Type B pancreatic cell (in vitro differentiated cells): Measurements from ENCODE around the gene ZNF439. TPM values are rescaled to one million over a fixed set of nuclear protein-coding genes. Genes with fewer than 3 reads are reported as not detected.
"Not testable (repeated sequence)": the region's sequence is repeated elsewhere in the genome, so short reads cannot be mapped to it uniquely, and the experiment has no call there.

Source experiments
- DNase-seq: peaks from one replicate; pipeline ENCODE4 v3.0.0; 2021; ENCODE audit warnings: mixed read lengths; ENCODE audit not compliant: unreplicated experiment; ENCODE audit errors: extremely low spot score
- H3K27ac Mint-ChIP-seq: 2 replicates; pipeline ENCODE4 v1.8.0; 2021; ENCODE audit warnings: mild to moderate bottlenecking, mixed read lengths
- H3K27me3 Mint-ChIP-seq: 2 replicates; pipeline ENCODE4 v1.8.0; 2021; ENCODE audit warnings: mixed read lengths
- H3K36me3 Mint-ChIP-seq: 2 replicates; pipeline ENCODE4 v1.8.0; 2021; ENCODE audit warnings: mixed read lengths
- H3K4me1 Mint-ChIP-seq: one replicate; pipeline ENCODE4 v1.8.0; 2021; ENCODE audit warnings: mixed read lengths; ENCODE audit not compliant: unreplicated experiment
- H3K4me3 Mint-ChIP-seq: 2 replicates; pipeline ENCODE4 v1.8.0; 2021; ENCODE audit warnings: mild to moderate bottlenecking, mixed read lengths
- H3K9me3 Mint-ChIP-seq: 2 replicates; pipeline ENCODE4 v1.8.0; 2021; ENCODE audit warnings: mixed read lengths
- total RNA-seq: library from RNA; stranded (reverse); gene quantifications from 2 replicates; pipeline ENCODE4 v1.2.1, GENCODE V29; 2021; ENCODE audit warnings: low replicate concordance
- TF ChIP-seq, protein P1 (sequence below): fragments of 200-600 bp; sonication (generic); conservative IDR thresholded peaks from 2 replicates; pipeline ENCODE4 v1.5.0; 2021; ENCODE audit warnings: antibody characterized with exemption, mild to moderate bottlenecking

ZNF439 gene
- total RNA-seq, 1 donor from 2014 or later, result 2.1 TPM

- TF ChIP-seq, protein P1, sequence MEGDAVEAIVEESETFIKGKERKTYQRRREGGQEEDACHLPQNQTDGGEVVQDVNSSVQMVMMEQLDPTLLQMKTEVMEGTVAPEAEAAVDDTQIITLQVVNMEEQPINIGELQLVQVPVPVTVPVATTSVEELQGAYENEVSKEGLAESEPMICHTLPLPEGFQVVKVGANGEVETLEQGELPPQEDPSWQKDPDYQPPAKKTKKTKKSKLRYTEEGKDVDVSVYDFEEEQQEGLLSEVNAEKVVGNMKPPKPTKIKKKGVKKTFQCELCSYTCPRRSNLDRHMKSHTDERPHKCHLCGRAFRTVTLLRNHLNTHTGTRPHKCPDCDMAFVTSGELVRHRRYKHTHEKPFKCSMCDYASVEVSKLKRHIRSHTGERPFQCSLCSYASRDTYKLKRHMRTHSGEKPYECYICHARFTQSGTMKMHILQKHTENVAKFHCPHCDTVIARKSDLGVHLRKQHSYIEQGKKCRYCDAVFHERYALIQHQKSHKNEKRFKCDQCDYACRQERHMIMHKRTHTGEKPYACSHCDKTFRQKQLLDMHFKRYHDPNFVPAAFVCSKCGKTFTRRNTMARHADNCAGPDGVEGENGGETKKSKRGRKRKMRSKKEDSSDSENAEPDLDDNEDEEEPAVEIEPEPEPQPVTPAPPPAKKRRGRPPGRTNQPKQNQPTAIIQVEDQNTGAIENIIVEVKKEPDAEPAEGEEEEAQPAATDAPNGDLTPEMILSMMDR, result no peak
- DNase-seq, result no peak
- Mint-ChIP-seq H3K36me3 (peaks cover 60% of the 10 kb centered on the region), H3K27me3 (no peaks in the 10 kb centered on the region), H3K4me1 (peaks cover 24% of the 10 kb centered on the region), H3K4me3 (no peak overlapping the region), H3K9me3 (peaks cover 16% of the 10 kb centered on the region), H3K27ac (no peak overlapping the region)
Measured at GRCh38 chr19:11890634-11891033, 42.1 kb downstream of the ZNF439 start.

GRCh38 chr19:11894851-11895250 is 46.3 kb downstream of the ZNF439 start:
- H3K36me3 Mint-ChIP-seq, result peaks cover 68% of the 10 kb centered on the region
- DNase-seq, result no peak
- H3K27ac Mint-ChIP-seq, result no peak overlapping the region
- peaks cover under 1% of the 10 kb centered on the region for H3K4me1 Mint-ChIP-seq
- TF ChIP-seq, protein P1, result no peak
- no peaks in the 10 kb centered on the region for H3K27me3 Mint-ChIP-seq
- H3K9me3 Mint-ChIP-seq, result peaks cover 22% of the 10 kb centered on the region
- no peak overlapping the region for H3K4me3 Mint-ChIP-seq

DNA sequence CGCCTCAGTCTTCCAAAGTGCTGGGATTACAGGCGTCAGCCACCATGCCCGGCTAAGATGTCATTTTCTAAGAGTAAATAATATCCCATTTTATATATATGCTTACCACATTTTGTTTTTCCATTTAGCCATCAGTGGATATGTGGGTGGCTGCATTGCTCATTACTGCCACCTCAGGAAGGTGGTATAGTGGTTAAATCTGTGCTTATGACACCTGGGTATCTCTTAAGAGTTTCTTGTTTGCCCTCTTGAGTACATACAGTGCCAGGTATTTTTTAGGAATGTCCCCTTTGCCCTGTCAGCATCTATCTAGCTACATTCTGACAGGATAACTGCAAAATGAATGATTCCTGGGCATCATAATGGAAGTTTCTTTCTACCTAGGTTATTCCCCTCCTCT is 53.7 kb downstream of the ZNF439 start:
- Mint-ChIP-seq H3K36me3 (peaks cover 72% of the 10 kb centered on the region), H3K4me3 (no peak overlapping the region), H3K9me3 (peaks cover 18% of the 10 kb centered on the region), H3K27me3 (no peaks in the 10 kb centered on the region), H3K27ac (no peak overlapping the region), H3K4me1 (no peaks in the 10 kb centered on the region)
- TF ChIP-seq, protein P1, result no peak
- no peak for DNase-seq

DNA sequence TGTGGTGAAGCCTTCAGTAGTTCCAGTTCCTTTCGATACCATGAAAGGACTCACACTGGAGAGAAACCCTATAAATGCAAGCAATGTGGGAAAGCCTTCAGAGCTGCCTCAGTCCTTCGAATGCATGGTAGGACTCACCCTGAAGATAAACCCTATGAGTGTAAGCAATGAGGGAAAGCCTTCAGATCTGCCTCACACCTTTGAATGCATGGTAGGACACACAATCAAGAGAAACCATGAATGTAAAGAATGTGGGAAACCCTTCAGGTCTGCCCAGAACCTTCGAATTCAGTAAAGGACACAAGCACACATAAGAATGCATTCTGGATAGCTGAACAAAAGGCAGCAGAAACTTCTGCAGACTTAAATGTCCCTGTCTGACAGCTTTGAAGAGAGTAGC is 57.4 kb downstream of the ZNF439 start:
- H3K4me1 Mint-ChIP-seq, result no peaks in the 10 kb centered on the region
- peaks cover 11% of the 10 kb centered on the region for H3K9me3 Mint-ChIP-seq
- DNase-seq, result no peak
- H3K27me3 Mint-ChIP-seq, result no peaks in the 10 kb centered on the region
- peaks cover 62% of the 10 kb centered on the region for H3K36me3 Mint-ChIP-seq
- H3K27ac Mint-ChIP-seq, result no peak overlapping the region
- no peak overlapping the region for H3K4me3 Mint-ChIP-seq
- TF ChIP-seq, protein P1, result no peak

GRCh38 chr19:11911937-11912336 is 63.4 kb downstream of the ZNF439 start:
- not testable (repeated sequence) for H3K27ac Mint-ChIP-seq, DNase-seq, H3K4me3 Mint-ChIP-seq, H3K9me3 Mint-ChIP-seq, H3K4me1 Mint-ChIP-seq, H3K27me3 Mint-ChIP-seq
- H3K36me3 Mint-ChIP-seq, result peaks cover 40% of the 10 kb centered on the region

GRCh38 chr19:11914417-11915051 is 66.0 kb downstream of the ZNF439 start:
- Mint-ChIP-seq H3K9me3 (peaks cover 10% of the 10 kb centered on the region), H3K36me3 (peaks cover 31% of the 10 kb centered on the region)
- H3K27me3 Mint-ChIP-seq, H3K4me1 Mint-ChIP-seq, H3K4me3 Mint-ChIP-seq, DNase-seq, H3K27ac Mint-ChIP-seq: not testable (repeated sequence)

Other genes starting within 250 kb of the ZNF439 start
- 11.5 and 17.8 TPM in 2 replicates for gene ZNF823, start 109.8 kb upstream of the ZNF439 start, total RNA-seq
- gene ZNF441, start 81.7 kb upstream of the ZNF439 start, total RNA-seq, result 4.1 and 6.3 TPM in 2 replicates
- 3.7 and 8.8 TPM in 2 replicates for gene ZNF491, start 50.2 kb upstream of the ZNF439 start, total RNA-seq
- gene ZNF440, start 34.5 kb upstream of the ZNF439 start, total RNA-seq, result 20.7 and 25.5 TPM in 2 replicates
- gene ZNF69, start 39.1 kb downstream of the ZNF439 start, total RNA-seq, result 18.6 and 20.1 TPM in 2 replicates
- 14.1 and 16.1 TPM in 2 replicates for gene ZNF700, start 76.4 kb downstream of the ZNF439 start, total RNA-seq
- gene ZNF763, start 116.3 kb downstream of the ZNF439 start, total RNA-seq, result 4.8 and 5.0 TPM in 2 replicates
- gene ZNF433, start 187.0 kb downstream of the ZNF439 start, total RNA-seq, result 8.9 and 11.9 TPM in 2 replicates
- gene ZNF878, start 204.2 kb downstream of the ZNF439 start, total RNA-seq, result 1.4 and 1.8 TPM in 2 replicates
- gene ZNF844, start 216.0 kb downstream of the ZNF439 start, total RNA-seq, result 11.2 and 20.7 TPM in 2 replicates